Lower lobe of right lung (tissue), 2 donors: ENCODE data around the gene KDM1A. TPM values are rescaled to one million over a fixed set of nuclear protein-coding genes. Genes with fewer than 3 reads are reported as not detected.

ENCODE experiments used
- ATAC-seq, 2 donors: fragments of 200-7000 bp; cut with Tn5 transposase; one replicate each; pipeline ENCODE4 v1.9.1; 2020 to 2022; ENCODE audit warnings: mild to moderate bottlenecking in 2 of 2, moderate library complexity in 2 of 2
- DNase-seq: peaks from one replicate; pipeline ENCODE4 v3.0.0-alpha.2; 2020
- H3K27ac ChIP-seq: fragments of 200-600 bp; one replicate; pipeline ENCODE4 v1.8.0; 2022
- H3K27me3 ChIP-seq: fragments of 200-600 bp; one replicate; pipeline ENCODE4 v1.8.0; 2022; ENCODE audit warnings: low read depth
- H3K36me3 ChIP-seq: fragments of 200-600 bp; one replicate; pipeline ENCODE4 v1.8.0; 2022; ENCODE audit warnings: mild to moderate bottlenecking
- H3K4me1 ChIP-seq: fragments of 200-600 bp; one replicate; pipeline ENCODE4 v1.8.0; 2022
- H3K4me3 ChIP-seq: fragments of 200-600 bp; one replicate; pipeline ENCODE4 v1.8.0; 2022; ENCODE audit warnings: mild to moderate bottlenecking
- H3K9me3 ChIP-seq: fragments of 200-600 bp; one replicate; pipeline ENCODE4 v1.8.0; 2022
- intact Hi-C: fragments of 100-400 bp; cut with DNase I; formaldehyde crosslinking; loops from one replicate; pipeline ENCODE4 v1.11.0; 2022
- total RNA-seq: library from RNA; stranded (reverse); fragmentation: NEBNext Ultra II Directional; extraction: Animal tissue kit (Norgen Biotek cat#: 25700); gene quantifications from one replicate; pipeline ENCODE4 v1.2.1, GENCODE V29; 2021
- TF ChIP-seq, protein P1 (sequence below): fragments of 200-600 bp; IDR thresholded peaks from one replicate; pipeline ENCODE4 v1.8.0; 2022; ENCODE audit warnings: antibody characterized with exemption, mild to moderate bottlenecking
- donor health status: DM: no; HTN: yes; CAD: no; lungs with severe emphysema.

The KDM1A gene
- total RNA-seq, 1 donor from 2014 or later = 38.6 TPM

- Histone ChIP-seq H3K27me3 (no peaks in the 10 kb centered on the region), H3K4me1 (peaks cover 58% of the 10 kb centered on the region), H3K36me3 (no peaks in the 10 kb centered on the region), H3K9me3 (no peaks in the 10 kb centered on the region), H3K4me3 (no peak overlapping the region), H3K27ac (peak overlapping the region; percentile 0)
- intact Hi-C loops = no loop called here
- DNase-seq (no peak), ATAC-seq (no peak)
- TF ChIP-seq, protein P1, sequence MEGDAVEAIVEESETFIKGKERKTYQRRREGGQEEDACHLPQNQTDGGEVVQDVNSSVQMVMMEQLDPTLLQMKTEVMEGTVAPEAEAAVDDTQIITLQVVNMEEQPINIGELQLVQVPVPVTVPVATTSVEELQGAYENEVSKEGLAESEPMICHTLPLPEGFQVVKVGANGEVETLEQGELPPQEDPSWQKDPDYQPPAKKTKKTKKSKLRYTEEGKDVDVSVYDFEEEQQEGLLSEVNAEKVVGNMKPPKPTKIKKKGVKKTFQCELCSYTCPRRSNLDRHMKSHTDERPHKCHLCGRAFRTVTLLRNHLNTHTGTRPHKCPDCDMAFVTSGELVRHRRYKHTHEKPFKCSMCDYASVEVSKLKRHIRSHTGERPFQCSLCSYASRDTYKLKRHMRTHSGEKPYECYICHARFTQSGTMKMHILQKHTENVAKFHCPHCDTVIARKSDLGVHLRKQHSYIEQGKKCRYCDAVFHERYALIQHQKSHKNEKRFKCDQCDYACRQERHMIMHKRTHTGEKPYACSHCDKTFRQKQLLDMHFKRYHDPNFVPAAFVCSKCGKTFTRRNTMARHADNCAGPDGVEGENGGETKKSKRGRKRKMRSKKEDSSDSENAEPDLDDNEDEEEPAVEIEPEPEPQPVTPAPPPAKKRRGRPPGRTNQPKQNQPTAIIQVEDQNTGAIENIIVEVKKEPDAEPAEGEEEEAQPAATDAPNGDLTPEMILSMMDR = no peak
Observed at GRCh38 chr1:23122796-23123195, 103.5 kb downstream of the KDM1A start.

GRCh38 chr1:23123528-23123927, 104.3 kb downstream of the KDM1A start:
- TF ChIP-seq, protein P1 = no peak
- no peaks in the 10 kb centered on the region for H3K36me3 ChIP-seq
- H3K9me3 ChIP-seq = no peaks in the 10 kb centered on the region
- no peak overlapping the region for H3K4me3 ChIP-seq
- intact Hi-C loops = no loop called here
- H3K27me3 ChIP-seq = no peaks in the 10 kb centered on the region
- H3K27ac ChIP-seq = no peak overlapping the region
- DNase-seq (no peak), ATAC-seq (no peak)
- H3K4me1 ChIP-seq = peaks cover 56% of the 10 kb centered on the region

- Histone ChIP-seq H3K4me1 (peaks cover 47% of the 10 kb centered on the region), H3K36me3 (no peaks in the 10 kb centered on the region), H3K27ac (no peak overlapping the region), H3K27me3 (no peaks in the 10 kb centered on the region), H3K4me3 (no peak overlapping the region), H3K9me3 (no peaks in the 10 kb centered on the region)
- ATAC-seq (no peak), DNase-seq (no peak)
- TF ChIP-seq, protein P1 = no peak
- intact Hi-C loops = no loop called here
Observed at GRCh38 chr1:23124259-23125026, 105.2 kb downstream of the KDM1A start.

- intact Hi-C loops = no loop called here
- no peak for ATAC-seq
- DNase-seq = no peak
Observed at GRCh38 chr1:23125489-23125888, 106.2 kb downstream of the KDM1A start.

GRCh38 chr1:23126200-23126599, 106.9 kb downstream of the KDM1A start:
- Histone ChIP-seq H3K9me3 (no peaks in the 10 kb centered on the region), H3K36me3 (no peaks in the 10 kb centered on the region), H3K27me3 (no peaks in the 10 kb centered on the region), H3K4me1 (peaks cover 35% of the 10 kb centered on the region), H3K27ac (no peak overlapping the region), H3K4me3 (no peak overlapping the region)
- intact Hi-C loops = no loop called here
- no peak for ATAC-seq
- DNase-seq = no peak
- TF ChIP-seq, protein P1 = no peak

More at GRCh38 chr1:23125489-23125888, 106.2 kb downstream of the KDM1A start:
- Histone ChIP-seq H3K9me3 (no peaks in the 10 kb centered on the region), H3K4me1 (peaks cover 38% of the 10 kb centered on the region), H3K27me3 (no peaks in the 10 kb centered on the region), H3K27ac (no peak overlapping the region), H3K36me3 (no peaks in the 10 kb centered on the region), H3K4me3 (no peak overlapping the region)
- TF ChIP-seq, protein P1 = no peak
